ENCODE data around the gene ALLC. TPM values are rescaled to one million over a fixed set of nuclear protein-coding genes. Genes with fewer than 3 reads are reported as not detected.

The ALLC gene
- total and polyA plus RNA-seq, 2 donors (not counting 1 experiment from before 2014, with no cell fraction given): not detected

DNA sequence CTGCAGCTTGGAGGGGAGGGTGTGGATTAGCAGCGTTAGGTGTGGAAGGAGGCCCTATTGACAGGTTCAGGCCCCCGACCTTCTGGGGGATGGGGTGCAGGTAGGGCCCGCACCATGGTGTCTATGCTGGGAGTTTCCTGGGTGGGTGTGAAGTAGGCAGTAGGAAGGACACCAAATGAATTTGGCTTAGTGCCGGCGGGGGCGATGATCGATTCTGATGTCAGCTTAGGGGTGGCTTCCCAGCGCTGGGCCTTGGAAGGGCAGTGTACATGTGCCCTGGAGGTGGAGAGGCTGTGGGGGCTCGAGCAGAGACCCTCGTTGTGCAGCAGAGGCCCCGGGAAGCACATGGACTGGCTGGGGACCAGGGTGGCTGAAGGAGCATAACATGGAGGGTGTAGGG, 67.0 kb downstream of the ALLC start:
- Histone ChIP-seq H4K20me1 (ENCODE audit: control insufficient read depth, insufficient read depth, low read length, poor library complexity, severe bottlenecking) (no peaks in the 10 kb centered on the region), H3K4me2 (replicated peaks; ENCODE audit: low read depth, low read length, poor library complexity, severe bottlenecking) (no peak overlapping the region), H3K27me3 (replicated peaks in 1 of 4; ENCODE audit: control extremely low read depth in 1 of 4, control insufficient read depth in 3 of 4, insufficient read depth in 4 of 4, low read length in 3 of 4) (peaks cover 0 to 6% (median 0%) of the 10 kb centered on the region in 4 experiments), H2AFZ (ENCODE audit: insufficient read depth, low read depth, low read length, poor library complexity, severe bottlenecking) (no peak overlapping the region), H3K36me3 (replicated peaks in 1 of 2; ENCODE audit: control extremely low read depth in 1 of 2, control insufficient read depth in 1 of 2, extremely low read depth in 1 of 2, insufficient read depth in 2 of 2, low read length in 1 of 2) (no peaks in the 10 kb centered on the region), H3K4me3 (ENCODE audit: control extremely low read depth in 1 of 5, extremely low read depth in 1 of 5, insufficient read depth in 1 of 5, low read depth in 2 of 5, low read length in 4 of 5) (no peak overlapping the region), H3K27ac (ENCODE audit: low read length in 2 of 2) (no peak overlapping the region), H3K9me3 (ENCODE audit: control extremely low read depth in 1 of 3, control insufficient read depth in 2 of 3, insufficient read depth in 1 of 3, low read length in 2 of 3) (peaks cover 0 to 7% (median 0%) of the 10 kb centered on the region in 3 donors), H3K79me2 (ENCODE audit: control insufficient read depth, insufficient read depth, low read length) (no peaks in the 10 kb centered on the region), H3K4me1 (ENCODE audit: control insufficient read depth in 2 of 2, insufficient read depth in 2 of 2, low read length in 2 of 2) (no peaks in the 10 kb centered on the region), H3K9ac (ENCODE audit: low read length) (no peak overlapping the region)
- Mint-ChIP-seq H3K9me3 (ENCODE audit: insufficient read depth) (peaks cover 5% of the 10 kb centered on the region), H3K4me3 (no peak overlapping the region), H3K27me3 (peaks cover 7% of the 10 kb centered on the region), H3K4me1 (no peaks in the 10 kb centered on the region), H3K27ac (no peak overlapping the region)
- CTCF ChIA-PET: no interaction called here
- no peak for ATAC-seq (ENCODE audit: low read depth)
- intact Hi-C loops (cut with micrococcal nuclease): no loop called here
- no peak for DNase-seq
- TF ChIP-seq, protein P1, sequence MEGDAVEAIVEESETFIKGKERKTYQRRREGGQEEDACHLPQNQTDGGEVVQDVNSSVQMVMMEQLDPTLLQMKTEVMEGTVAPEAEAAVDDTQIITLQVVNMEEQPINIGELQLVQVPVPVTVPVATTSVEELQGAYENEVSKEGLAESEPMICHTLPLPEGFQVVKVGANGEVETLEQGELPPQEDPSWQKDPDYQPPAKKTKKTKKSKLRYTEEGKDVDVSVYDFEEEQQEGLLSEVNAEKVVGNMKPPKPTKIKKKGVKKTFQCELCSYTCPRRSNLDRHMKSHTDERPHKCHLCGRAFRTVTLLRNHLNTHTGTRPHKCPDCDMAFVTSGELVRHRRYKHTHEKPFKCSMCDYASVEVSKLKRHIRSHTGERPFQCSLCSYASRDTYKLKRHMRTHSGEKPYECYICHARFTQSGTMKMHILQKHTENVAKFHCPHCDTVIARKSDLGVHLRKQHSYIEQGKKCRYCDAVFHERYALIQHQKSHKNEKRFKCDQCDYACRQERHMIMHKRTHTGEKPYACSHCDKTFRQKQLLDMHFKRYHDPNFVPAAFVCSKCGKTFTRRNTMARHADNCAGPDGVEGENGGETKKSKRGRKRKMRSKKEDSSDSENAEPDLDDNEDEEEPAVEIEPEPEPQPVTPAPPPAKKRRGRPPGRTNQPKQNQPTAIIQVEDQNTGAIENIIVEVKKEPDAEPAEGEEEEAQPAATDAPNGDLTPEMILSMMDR (IDR thresholded peaks at IDR 0.05): no peak
- no peak for TF ChIP-seq EZH2 (IDR thresholded peaks at IDR 0.05; ENCODE audit: borderline replicate concordance, insufficient read depth, low read depth, low read length, poor library complexity, severe bottlenecking)
- WGBS (ENCODE audit: insufficient coverage): 93% methylated on average over 11 of the region's 11 CpGs
- POLR2A ChIA-PET: no interaction called here

DNA sequence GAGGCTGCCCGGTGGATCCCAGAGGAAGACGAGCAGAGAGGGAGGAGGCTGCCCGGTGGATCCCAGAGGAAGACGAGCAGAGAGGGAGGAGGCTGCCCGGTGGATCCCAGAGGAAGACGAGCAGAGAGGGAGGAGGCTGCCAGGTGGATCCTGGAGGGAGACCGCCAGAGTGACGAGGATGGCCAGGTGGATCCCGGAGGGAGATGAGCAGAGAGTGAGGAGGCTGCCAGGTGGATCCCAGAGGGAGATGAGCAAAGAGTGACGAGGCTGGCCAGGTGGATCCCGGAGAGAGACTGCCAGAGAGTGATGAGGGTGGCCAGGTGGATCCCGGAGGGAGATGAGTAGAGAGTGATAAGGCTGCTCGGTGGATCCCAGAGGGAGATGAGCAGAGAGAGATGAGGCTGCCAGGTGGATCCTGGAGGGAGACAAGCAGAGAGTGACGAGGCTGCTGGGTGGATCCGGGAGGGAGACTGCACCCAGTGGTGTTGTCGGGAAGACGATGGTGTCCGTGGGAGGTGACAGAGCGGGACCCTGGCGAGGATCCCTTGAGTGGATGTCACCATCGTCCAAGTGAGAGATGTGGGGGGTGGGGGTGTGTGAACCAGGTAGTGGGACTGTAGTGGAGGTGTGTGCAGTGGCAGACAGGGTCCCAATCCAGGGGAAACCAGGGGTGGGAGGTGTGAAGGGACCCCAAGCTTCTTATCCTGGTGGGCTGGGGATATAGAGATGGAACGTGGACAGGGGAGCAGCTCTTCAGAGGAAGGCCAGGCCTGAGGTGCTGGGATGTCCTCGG, 67.7 kb downstream of the ALLC start:
- Mint-ChIP-seq H3K4me1 (no peaks in the 10 kb centered on the region), H3K27ac (no peak overlapping the region), H3K27me3 (peaks cover 7% of the 10 kb centered on the region), H3K9me3 (ENCODE audit: insufficient read depth) (peaks cover 3% of the 10 kb centered on the region), H3K4me3 (no peak overlapping the region)
- peaks cover 0 to 4% (median 0%) of the 10 kb centered on the region in 3 donors for H3K9me3 ChIP-seq (ENCODE audit: control extremely low read depth in 1 of 3, control insufficient read depth in 2 of 3, insufficient read depth in 1 of 3, low read length in 2 of 3)
- no peak overlapping the region for H3K4me3 ChIP-seq (ENCODE audit: control extremely low read depth in 1 of 5, extremely low read depth in 1 of 5, insufficient read depth in 1 of 5, low read depth in 2 of 5, low read length in 4 of 5)
- DNase-seq (no peak), ATAC-seq (ENCODE audit: low read depth) (no peak)
- H3K79me2 ChIP-seq (ENCODE audit: control insufficient read depth, insufficient read depth, low read length): no peaks in the 10 kb centered on the region
- CTCF ChIA-PET: no interaction called here
- H4K20me1 ChIP-seq (ENCODE audit: control insufficient read depth, insufficient read depth, low read length, poor library complexity, severe bottlenecking): no peaks in the 10 kb centered on the region
- no peak overlapping the region for H2AFZ ChIP-seq (ENCODE audit: insufficient read depth, low read depth, low read length, poor library complexity, severe bottlenecking)
- POLR2A ChIA-PET: no interaction called here
- H3K27ac ChIP-seq (ENCODE audit: low read length in 2 of 2): no peak overlapping the region
- peaks cover 0 to 6% (median 0%) of the 10 kb centered on the region in 4 experiments for H3K27me3 ChIP-seq (replicated peaks in 1 of 4; ENCODE audit: control extremely low read depth in 1 of 4, control insufficient read depth in 3 of 4, insufficient read depth in 4 of 4, low read length in 3 of 4)
- H3K36me3 ChIP-seq (replicated peaks in 1 of 2; ENCODE audit: control extremely low read depth in 1 of 2, control insufficient read depth in 1 of 2, extremely low read depth in 1 of 2, insufficient read depth in 2 of 2, low read length in 1 of 2): no peaks in the 10 kb centered on the region
- H3K4me1 ChIP-seq (ENCODE audit: control insufficient read depth in 2 of 2, insufficient read depth in 2 of 2, low read length in 2 of 2): no peaks in the 10 kb centered on the region
- H3K4me2 ChIP-seq (replicated peaks; ENCODE audit: low read depth, low read length, poor library complexity, severe bottlenecking): no peak overlapping the region
- intact Hi-C loops (cut with micrococcal nuclease): no loop called here
- TF ChIP-seq, protein P1 (IDR thresholded peaks at IDR 0.05): no peak
- TF ChIP-seq EZH2 (IDR thresholded peaks at IDR 0.05; ENCODE audit: borderline replicate concordance, insufficient read depth, low read depth, low read length, poor library complexity, severe bottlenecking): no peak
- WGBS (ENCODE audit: insufficient coverage): 85% methylated on average over 20 of the region's 23 CpGs
- no peak overlapping the region for H3K9ac ChIP-seq (ENCODE audit: low read length)
